Activated CD4-positive, alpha-beta T cell treated with anti-CD3 and anti-CD28 coated beads, Interleukin-10, Interleukin-2, amounts not matched to agents 100 ng/mL and 50 ng/mL, durations not matched to agents 16 hours and 8 hours (primary cell): ENCODE data around the gene SOX1.

Experiments used
- DNase-seq: peaks from one replicate; pipeline ENCODE4 v3.0.0-alpha.2; 2020

SOX1 gene

GRCh38 chr13:112073245-112074138 lies 6.5 kb downstream of the SOX1 start:
- no peak for DNase-seq

- DNase-seq: no peak
Measured at GRCh38 chr13:112074139-112074865, 7.4 kb downstream of the SOX1 start.

GRCh38 chr13:112077729-112078128 lies 10.8 kb downstream of the SOX1 start:
- no peak for DNase-seq

- no peak for DNase-seq
Measured at GRCh38 chr13:112078216-112078615, 11.3 kb downstream of the SOX1 start.

GRCh38 chr13:112078879-112079531 lies 12.1 kb downstream of the SOX1 start:
- DNase-seq: no peak

GRCh38 chr13:112079696-112080095 lies 12.7 kb downstream of the SOX1 start:
- no peak for DNase-seq

- no peak for DNase-seq
Measured at GRCh38 chr13:112083971-112084370, 17.0 kb downstream of the SOX1 start.

GRCh38 chr13:112092453-112092852 lies 25.5 kb downstream of the SOX1 start:
- DNase-seq: no peak

- DNase-seq: no peak
Measured at GRCh38 chr13:112095354-112095753, 28.4 kb downstream of the SOX1 start.

GRCh38 chr13:112096959-112097358 lies 30.0 kb downstream of the SOX1 start:
- no peak for DNase-seq

GRCh38 chr13:112097770-112098169 lies 30.8 kb downstream of the SOX1 start:
- DNase-seq: no peak

- no peak for DNase-seq
Measured at GRCh38 chr13:112098699-112099098, 31.8 kb downstream of the SOX1 start.

GRCh38 chr13:112101360-112101930 lies 34.5 kb downstream of the SOX1 start:
- DNase-seq: no peak

- DNase-seq: no peak
Measured at GRCh38 chr13:112102243-112102642, 35.3 kb downstream of the SOX1 start.

GRCh38 chr13:112103260-112103838 lies 36.4 kb downstream of the SOX1 start:
- DNase-seq: no peak

- no peak for DNase-seq
Measured at GRCh38 chr13:112103961-112104880, 37.3 kb downstream of the SOX1 start.

- DNase-seq: no peak
Measured at GRCh38 chr13:112104881-112105234, 37.9 kb downstream of the SOX1 start.

GRCh38 chr13:112105244-112105681 lies 38.3 kb downstream of the SOX1 start:
- no peak for DNase-seq

GRCh38 chr13:112105892-112106291 lies 38.9 kb downstream of the SOX1 start:
- DNase-seq: no peak

- no peak for DNase-seq
Measured at GRCh38 chr13:112106478-112107141, 39.7 kb downstream of the SOX1 start.

- no peak for DNase-seq
Measured at GRCh38 chr13:112107289-112107688, 40.3 kb downstream of the SOX1 start.
